Coronary artery (tissue), 2 donors: ENCODE measurements around the gene PDGFRB.
A peak's percentile ranks its signal among the peaks of the same experiment; 100 is the strongest.

Experiments used
- DNase-seq: peaks from one replicate; pipeline ENCODE4 v3.0.0-alpha.2; 2017; ENCODE audit warnings: low spot score
- H3K27ac ChIP-seq, 2 donors: fragments of 200-600 bp; sonication (generic); one replicate each; pipeline ENCODE4 v1.5.1; 2016 to 2019
- H3K4me3 ChIP-seq: fragments of 200-600 bp; sonication (generic); 2 replicates; pipeline ENCODE4 v1.5.1; 2016; ENCODE audit warnings: mild to moderate bottlenecking, moderate library complexity
- TF ChIP-seq, protein P1 (sequence below): fragments of 200-600 bp; sonication (generic); IDR thresholded peaks from one replicate; pipeline ENCODE4 v1.5.1; 2019; ENCODE audit warnings: antibody characterized with exemption

Gene PDGFRB

DNA sequence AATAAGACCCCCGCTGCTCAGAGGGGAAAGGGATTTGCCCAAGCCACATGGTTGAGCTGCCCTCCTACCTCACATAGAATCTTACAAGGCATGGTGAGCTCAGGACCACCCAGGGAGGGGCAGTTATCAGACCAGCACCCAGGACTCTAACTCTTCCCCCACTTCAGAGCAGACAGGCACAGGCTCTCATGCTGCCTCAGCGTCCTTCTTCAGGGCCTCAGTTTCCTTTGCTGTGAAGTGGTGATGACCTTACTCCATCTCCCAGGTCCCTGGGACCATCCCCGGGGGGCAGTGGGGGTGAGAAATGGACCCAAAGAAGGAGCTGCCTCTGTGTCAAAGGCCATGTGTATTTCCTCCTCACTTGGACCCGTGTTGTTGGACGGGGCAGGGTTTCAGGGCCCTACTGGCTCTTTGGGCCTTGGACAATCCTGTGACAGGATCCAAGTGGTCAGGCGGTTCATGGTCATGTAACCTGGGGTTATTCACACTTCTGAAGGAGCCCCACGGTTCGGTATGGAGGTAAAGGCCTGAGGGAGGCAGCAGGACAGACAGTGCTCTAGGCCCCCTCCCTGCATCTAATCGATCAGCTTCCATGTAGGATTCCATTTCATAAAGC lies 37.6 kb downstream of the PDGFRB start:
- Histone ChIP-seq H3K4me3 (no peak overlapping the region), H3K27ac (peak overlapping the region in 1 of 2 donors; percentile 43)
- TF ChIP-seq, protein P1, sequence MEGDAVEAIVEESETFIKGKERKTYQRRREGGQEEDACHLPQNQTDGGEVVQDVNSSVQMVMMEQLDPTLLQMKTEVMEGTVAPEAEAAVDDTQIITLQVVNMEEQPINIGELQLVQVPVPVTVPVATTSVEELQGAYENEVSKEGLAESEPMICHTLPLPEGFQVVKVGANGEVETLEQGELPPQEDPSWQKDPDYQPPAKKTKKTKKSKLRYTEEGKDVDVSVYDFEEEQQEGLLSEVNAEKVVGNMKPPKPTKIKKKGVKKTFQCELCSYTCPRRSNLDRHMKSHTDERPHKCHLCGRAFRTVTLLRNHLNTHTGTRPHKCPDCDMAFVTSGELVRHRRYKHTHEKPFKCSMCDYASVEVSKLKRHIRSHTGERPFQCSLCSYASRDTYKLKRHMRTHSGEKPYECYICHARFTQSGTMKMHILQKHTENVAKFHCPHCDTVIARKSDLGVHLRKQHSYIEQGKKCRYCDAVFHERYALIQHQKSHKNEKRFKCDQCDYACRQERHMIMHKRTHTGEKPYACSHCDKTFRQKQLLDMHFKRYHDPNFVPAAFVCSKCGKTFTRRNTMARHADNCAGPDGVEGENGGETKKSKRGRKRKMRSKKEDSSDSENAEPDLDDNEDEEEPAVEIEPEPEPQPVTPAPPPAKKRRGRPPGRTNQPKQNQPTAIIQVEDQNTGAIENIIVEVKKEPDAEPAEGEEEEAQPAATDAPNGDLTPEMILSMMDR = no peak
- DNase-seq = no peak

DNA sequence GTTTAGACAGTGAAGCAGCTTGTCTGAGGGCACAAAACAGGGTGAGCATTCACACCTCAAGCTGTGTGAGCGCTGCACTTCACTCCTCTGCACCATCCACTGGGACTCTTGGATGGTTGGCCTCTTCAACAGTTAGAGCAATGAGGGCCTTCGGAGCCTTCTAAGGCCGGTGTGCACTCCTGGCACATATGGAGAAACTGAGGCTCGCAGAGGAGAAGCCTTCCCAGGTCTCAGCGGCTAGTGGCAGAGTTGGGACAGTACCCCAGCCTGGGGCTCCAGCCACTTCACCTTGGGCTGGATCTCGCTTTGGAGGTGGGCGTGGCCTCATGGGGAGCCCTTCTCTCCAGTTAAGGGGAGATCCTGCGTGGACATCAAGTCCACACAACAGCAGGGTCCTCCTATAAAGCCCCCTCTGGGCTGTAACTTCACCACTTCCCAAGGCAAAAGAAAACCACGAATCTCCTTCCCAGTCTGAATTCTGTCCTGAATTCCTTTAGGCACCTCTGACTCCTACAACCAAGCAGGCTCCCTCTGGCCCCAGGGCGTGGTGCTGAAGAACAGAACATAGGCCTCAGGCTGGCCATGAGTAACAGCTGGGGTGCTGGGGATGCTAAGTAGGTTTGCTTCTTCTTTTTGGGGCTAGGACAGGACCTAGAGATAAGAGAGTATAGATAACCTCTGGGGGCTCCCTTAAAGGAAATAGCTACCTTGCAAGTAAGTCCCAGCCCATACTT lies 38.8 kb downstream of the PDGFRB start:
- Histone ChIP-seq H3K4me3 (no peak overlapping the region), H3K27ac (peak overlapping the region in 1 of 2 donors; percentile 28)
- no peak for DNase-seq
- TF ChIP-seq, protein P1 = no peak

DNA sequence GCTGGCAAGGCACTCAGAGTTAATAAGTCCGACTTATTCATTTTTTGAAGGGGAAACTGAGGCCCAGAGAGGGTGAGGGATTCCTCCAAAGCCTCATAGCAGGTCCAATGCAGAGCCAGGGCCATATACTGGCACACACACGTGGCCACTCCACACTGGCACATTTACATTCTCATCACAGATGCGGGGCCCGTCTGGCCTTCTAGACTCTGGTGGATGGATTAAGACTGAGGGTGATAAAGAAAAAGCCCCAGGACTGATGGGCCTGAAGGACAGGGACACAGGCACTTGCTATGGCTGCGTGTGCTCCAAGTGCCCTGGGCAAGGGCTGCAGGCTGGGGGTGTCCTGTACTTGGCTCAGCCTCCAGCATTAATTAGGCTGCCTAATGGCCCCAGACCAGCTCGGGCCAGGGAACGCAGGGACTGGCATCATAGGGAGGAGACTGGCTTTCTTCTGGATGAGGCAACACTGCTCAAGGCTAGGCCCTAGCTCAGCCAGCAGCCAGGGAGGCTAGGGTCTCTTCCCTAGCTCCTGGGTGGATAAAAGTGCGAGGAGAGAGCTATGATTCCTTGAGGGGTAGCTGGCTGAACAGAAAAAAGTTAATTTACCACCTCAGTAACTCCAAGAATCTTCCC lies 40.8 kb downstream of the PDGFRB start:
- TF ChIP-seq, protein P1 = no peak
- Histone ChIP-seq H3K27ac (peak overlapping the region; percentile 53 to 66), H3K4me3 (no peak overlapping the region)
- no peak for DNase-seq

DNA sequence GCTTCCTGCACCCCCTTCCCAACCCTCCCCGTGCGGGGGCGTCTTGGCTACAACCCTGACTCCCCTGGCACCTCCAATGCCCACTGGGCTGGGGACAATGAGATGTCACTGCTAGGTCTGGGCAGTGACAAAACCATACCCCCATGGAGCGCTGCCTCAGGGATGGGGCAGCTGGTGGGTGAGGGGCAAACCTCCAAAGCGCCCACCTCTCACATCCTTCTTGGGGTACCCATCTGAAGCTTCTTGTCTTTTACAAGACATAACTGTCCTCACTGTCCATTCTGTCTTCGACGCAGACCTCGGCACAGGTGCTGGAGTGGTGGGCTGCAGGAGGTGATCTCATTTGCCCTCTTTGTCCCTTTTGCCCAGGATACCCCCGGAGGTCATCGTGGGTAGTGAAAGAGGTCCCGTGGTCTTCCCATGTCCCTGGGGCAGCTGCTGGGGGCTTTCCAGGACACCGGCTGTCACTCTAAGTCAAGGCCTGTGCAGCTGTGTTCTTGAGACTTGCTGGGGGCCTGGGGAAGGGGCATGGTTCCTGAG lies 41.5 kb downstream of the PDGFRB start:
- Histone ChIP-seq H3K4me3 (no peak overlapping the region), H3K27ac (peak overlapping the region; percentile 53 to 95)
- no peak for DNase-seq
- TF ChIP-seq, protein P1 = no peak

DNA sequence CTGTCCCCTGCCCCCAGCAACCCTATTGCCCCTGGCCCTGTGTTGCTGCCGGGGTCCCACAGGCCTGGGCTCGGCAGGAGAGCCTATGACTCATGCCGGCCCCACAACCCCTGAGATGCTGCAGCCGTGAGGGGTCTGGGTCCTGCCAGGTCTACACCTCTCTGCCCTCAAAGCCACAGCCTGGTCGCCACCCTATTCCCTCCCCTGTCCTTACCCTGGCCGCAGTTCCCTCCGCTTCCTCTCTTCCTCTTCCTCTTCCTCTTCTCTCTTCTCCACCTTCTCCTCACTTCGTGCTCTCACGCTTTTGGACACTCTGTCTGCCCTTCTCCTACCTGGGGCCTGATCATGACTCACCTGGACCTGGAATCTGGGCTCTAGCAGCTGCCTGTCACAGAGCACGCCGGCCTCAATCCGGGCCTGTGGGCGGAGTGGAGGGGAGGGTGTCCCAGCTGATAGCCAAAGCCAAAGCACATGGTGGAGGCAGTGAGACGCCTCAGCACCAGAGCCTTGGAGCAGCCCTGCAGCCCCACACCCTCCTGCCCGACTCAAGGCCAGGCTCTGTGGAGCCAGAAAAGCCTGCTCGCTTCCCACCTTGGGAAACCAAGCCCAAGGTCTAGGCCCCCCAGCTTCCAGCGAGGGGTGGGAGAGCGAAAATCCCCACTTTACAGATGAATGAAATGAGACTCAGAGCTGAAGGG lies 42.4 kb downstream of the PDGFRB start:
- DNase-seq = peak; percentile 84
- no peak overlapping the region for H3K4me3 ChIP-seq
- TF ChIP-seq, protein P1 = no peak
- peak overlapping the region; percentile 84 to 95 for H3K27ac ChIP-seq

DNA sequence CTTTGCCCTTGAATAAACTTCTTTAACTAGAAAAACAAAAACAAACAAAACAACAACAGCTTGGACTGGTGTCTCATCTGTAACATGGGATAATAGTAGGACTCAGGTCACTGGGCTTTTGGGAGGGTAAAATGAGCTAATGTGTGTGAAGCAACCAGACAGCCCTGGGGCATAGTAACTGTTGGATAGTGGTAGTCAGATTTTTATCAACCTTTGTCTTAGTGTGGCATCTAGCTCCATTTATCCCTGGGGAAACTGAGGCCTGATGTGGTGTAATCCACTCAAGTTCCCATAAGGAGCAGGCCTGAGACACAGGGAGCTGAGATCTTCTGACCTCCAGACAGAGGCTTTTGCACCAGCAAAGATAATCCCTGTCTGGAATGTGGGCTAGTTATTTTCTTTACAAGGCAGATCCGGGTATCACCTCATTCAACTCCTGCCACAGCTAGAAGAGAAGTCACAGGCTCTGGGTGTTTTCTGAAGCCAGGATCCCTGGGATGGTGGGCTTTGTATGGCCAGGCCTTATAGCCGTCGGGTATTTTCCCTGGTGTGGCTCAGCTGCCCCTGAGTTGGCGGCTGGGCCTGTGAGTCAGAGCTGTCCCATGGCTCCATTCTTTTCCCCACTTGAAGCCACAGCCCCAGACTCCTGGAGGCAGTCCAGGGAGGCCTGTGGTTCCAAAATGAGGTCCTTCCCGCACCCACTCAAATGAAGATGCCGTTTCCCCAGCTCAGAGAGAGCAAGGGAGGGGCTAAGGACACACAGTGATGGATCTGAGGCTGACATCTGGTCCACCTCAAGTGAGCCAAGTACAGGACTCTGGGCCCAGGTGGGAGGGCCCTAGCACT lies 43.2 kb downstream of the PDGFRB start:
- TF ChIP-seq, protein P1 = no peak
- Histone ChIP-seq H3K4me3 (no peak overlapping the region), H3K27ac (peak overlapping the region; percentile 84 to 95)
- peak; percentile 88 for DNase-seq
